Measurements from ENCODE around the gene EEF1A1. TPM values are rescaled to one million over a fixed set of nuclear protein-coding genes. Genes with fewer than 3 reads are reported as not detected.

The EEF1A1 gene
- total and polyA plus RNA-seq, 2 of the 8 experiments (the other 6 are each of a cell fraction or from before 2014, with no cell fraction given): 13,823 to 13,927 TPM

DNA sequence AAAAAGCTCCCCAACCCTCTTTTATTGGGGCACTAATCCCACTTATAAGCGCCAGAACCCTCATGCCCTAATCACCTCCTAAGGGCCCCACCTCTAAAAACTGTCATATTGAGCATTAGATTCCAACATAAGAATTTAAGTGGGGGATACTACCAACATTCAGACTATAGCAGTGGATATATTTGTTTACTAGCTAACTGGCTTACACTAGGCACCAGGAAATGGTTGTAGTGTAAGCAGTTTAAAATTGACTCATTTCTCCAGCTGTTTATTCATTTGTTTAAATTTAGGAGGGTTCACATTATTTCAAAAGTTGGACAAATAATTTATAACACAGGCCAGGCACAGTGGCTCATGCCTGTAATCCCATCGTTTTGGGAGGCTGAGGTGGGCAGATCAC, 36.4 kb downstream of the EEF1A1 start:
- Histone ChIP-seq H3K18ac (ENCODE audit: extremely low read depth, low read length) (no peak overlapping the region), H3K4me1 (replicated peaks in 1 of 4; ENCODE audit: control insufficient read depth in 3 of 4, insufficient read depth in 4 of 4, low read length in 3 of 4) (no peaks in the 10 kb centered on the region), H3K14ac (ENCODE audit: insufficient read length) (no peak overlapping the region), H3K27me3 (replicated peaks in 1 of 4; ENCODE audit: control insufficient read depth in 3 of 4, extremely low read depth in 1 of 4, insufficient read depth in 3 of 4, low read length in 3 of 4) (no peaks in the 10 kb centered on the region), H3K23me2 (ENCODE audit: low read depth, low read length) (no peaks in the 10 kb centered on the region), H2BK5ac (ENCODE audit: low read depth, low read length) (no peak overlapping the region), H3K4ac (replicated peaks; ENCODE audit: insufficient read length, low read depth, low read length) (no peak overlapping the region), H3K56ac (replicated peaks; ENCODE audit: insufficient read length, low read depth, low read length) (no peak overlapping the region), H3K4me3 (ENCODE audit: extremely low read depth in 1 of 4, insufficient read depth in 2 of 4, low read depth in 3 of 4, low read length in 4 of 4) (no peak overlapping the region), H4K91ac (replicated peaks; ENCODE audit: insufficient read length, low read length) (no peak overlapping the region), H4K8ac (ENCODE audit: extremely low read depth, insufficient read depth, low read length) (no peak overlapping the region), H2AFZ (ENCODE audit: low read length) (no peak overlapping the region), H3K23ac (ENCODE audit: insufficient read length) (no peak overlapping the region), H3K27ac (ENCODE audit: low read depth, low read length) (no peak overlapping the region), H2BK12ac (ENCODE audit: low read depth, low read length) (no peak overlapping the region), H3K9ac (replicated peaks in 1 of 4; ENCODE audit: extremely low read depth in 1 of 4, low read depth in 3 of 4, low read length in 3 of 4) (no peak overlapping the region), H2BK15ac (ENCODE audit: low read length) (no peak overlapping the region), H3K4me2 (ENCODE audit: insufficient read depth in 1 of 2, low read depth in 2 of 2, low read length in 2 of 2) (no peak overlapping the region), H3K9me3 (ENCODE audit: insufficient read depth in 2 of 2, low read depth in 1 of 2, low read length in 1 of 2) (no peaks in the 10 kb centered on the region), H2BK120ac (replicated peaks; ENCODE audit: low read depth, low read length) (no peak overlapping the region), H2AK5ac (ENCODE audit: low read depth, low read length) (no peak overlapping the region), H3K36me3 (ENCODE audit: control insufficient read depth in 2 of 4, insufficient read depth in 4 of 4, low read length in 3 of 4) (peaks cover 13 to 68% (median 43%) of the 10 kb centered on the region in 4 experiments; a peak in 7 of 8 replicates), H4K5ac (ENCODE audit: insufficient read length, low read depth, low read length) (no peak overlapping the region), H3K79me2 (ENCODE audit: control insufficient read depth in 1 of 2, insufficient read depth in 2 of 2, low read length in 2 of 2) (no peaks in the 10 kb centered on the region), H2BK20ac (ENCODE audit: low read length) (no peak overlapping the region), H3K79me1 (ENCODE audit: low read depth, low read length) (no peaks in the 10 kb centered on the region), H4K20me1 (replicated peaks in 1 of 2; ENCODE audit: control insufficient read depth in 1 of 2, insufficient read depth in 2 of 2, low read length in 2 of 2) (no peaks in the 10 kb centered on the region)
- ChIA-PET CTCF (ENCODE audit: partially characterized antibody) (no interaction called here), POLR2A (ENCODE audit: partially characterized antibody) (interaction anchor here (0.8 to 2.1 kb wide), 5 partner anchors 17 to 146 kb away, joined by 3 to 15 read pairs (median 4); partner anchors contain the start of gene EEF1A1)
- DNase-seq (ENCODE audit: low read depth in 1 of 2, low spot score in 2 of 2) (no peak), FAIRE-seq (no peak)
- 93% methylated on average over 2 of the region's 2 CpGs; no CpG with 5 or more reads in 1 of the 2 experiments for WGBS, 2 experiments (ENCODE audit: extremely low coverage in 1 of 2, insufficient coverage in 1 of 2, insufficient read length in 1 of 2, insufficient replicate concordance in 2 of 2, low coverage in 1 of 2, low lambda C conversion rate in 2 of 2, missing lambda C conversion rate in 1 of 2)
- TF ChIP-seq GABPA (IDR thresholded peaks at IDR 0.05; ENCODE audit: borderline replicate concordance, insufficient read depth, low read length) (no peak), SIX5 (IDR thresholded peaks at IDR 0.05; ENCODE audit: low read depth, low read length) (no peak), SP4 (IDR thresholded peaks at IDR 0.05; ENCODE audit: low read length) (no peak), TAF7 (optimal IDR thresholded peaks at IDR 0.05; ENCODE audit: borderline replicate concordance, low read depth, low read length) (no peak), CREB1 (IDR thresholded peaks at IDR 0.05) (no peak), RFX5 (IDR thresholded peaks at IDR 0.05; ENCODE audit: borderline replicate concordance, low read depth, low read length) (no peak), ASH2L (IDR thresholded peaks at IDR 0.05; ENCODE audit: low read length) (no peak), RXRA (IDR thresholded peaks at IDR 0.05; ENCODE audit: insufficient read depth, low read depth, low read length) (no peak), CTBP2 (IDR thresholded peaks at IDR 0.05; ENCODE audit: borderline replicate concordance, insufficient read depth, insufficient read length, low read length) (no peak), BRCA1 (IDR thresholded peaks at IDR 0.05; ENCODE audit: low read depth, low read length) (no peak), CBX5 (IDR thresholded peaks at IDR 0.05; ENCODE audit: low read depth, low read length) (no peak), KDM5A (IDR thresholded peaks at IDR 0.05; ENCODE audit: low read length) (no peak), TAF1 (IDR thresholded peaks at IDR 0.05; ENCODE audit: low read depth, low read length) (no peak), POU5F1 (IDR thresholded peaks at IDR 0.05; ENCODE audit: low read depth, low read length) (no peak)
- TF ChIP-seq, protein P1, sequence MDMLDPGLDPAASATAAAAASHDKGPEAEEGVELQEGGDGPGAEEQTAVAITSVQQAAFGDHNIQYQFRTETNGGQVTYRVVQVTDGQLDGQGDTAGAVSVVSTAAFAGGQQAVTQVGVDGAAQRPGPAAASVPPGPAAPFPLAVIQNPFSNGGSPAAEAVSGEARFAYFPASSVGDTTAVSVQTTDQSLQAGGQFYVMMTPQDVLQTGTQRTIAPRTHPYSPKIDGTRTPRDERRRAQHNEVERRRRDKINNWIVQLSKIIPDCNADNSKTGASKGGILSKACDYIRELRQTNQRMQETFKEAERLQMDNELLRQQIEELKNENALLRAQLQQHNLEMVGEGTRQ (IDR thresholded peaks at IDR 0.05; ENCODE audit: low read length): no peak
